COLO829 (cell line): ENCODE data around the gene SYT1.

Experiments used
- DNase-seq: peaks from one replicate; pipeline ENCODE4 v3.0.0; 2012; ENCODE audit warnings: low spot score

SYT1 gene

DNA sequence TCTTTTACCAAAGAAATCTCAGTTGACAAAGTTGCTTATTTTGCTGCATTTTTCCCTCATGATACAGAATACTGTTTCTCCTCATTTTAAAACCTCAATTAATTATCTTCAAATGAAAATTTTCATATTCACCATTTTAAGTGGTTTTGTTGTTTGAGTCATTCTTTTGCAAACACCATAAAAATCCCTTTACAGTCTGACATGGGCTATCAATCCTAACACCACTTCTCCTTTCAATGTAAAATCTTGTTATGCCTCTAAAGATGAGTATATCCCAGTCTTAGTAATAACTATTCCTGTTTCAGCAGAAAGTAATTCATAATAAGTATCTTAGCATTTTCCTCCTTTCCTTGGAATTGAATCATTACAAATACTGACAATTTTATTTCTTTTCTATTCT, 192.2 kb downstream of the SYT1 start:
- DNase-seq, result no peak

DNA sequence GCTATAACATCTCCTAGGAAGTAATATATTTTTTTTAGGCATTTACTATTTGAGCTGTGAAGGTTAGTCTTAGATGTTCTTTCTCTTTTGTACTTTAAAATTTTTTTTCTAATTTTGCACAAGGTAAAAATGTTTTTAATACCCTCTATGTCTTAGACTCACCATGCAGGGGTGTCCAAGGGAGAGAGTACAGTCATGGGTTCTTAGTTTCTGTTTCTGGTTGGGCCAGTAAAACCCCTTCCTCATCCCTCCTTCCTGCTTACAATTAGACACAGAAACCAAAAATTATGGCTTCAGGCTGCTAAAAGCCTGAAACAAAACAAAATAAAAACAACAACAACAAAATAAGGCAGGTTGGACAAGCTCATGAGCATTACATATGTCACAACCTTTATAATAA, 193.0 kb downstream of the SYT1 start:
- DNase-seq, result no peak

DNA sequence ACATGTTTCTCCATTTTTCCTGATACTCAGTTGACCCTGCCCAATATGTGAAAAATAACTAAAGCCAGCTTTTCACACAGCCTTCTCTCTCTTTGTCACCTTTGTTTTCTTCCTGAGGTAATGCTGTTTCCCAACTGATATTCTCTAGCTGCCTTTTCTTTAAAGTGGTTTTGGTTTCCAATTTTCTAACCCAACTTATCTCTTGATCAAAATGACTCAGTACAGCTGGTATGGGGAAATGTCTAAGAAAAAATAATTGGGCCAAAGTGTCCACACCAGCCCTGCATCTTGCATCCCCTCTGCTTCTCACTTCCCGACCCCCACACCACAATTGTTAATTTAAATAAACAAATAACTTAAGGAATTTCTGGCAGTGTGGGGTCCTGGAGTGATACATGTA, 193.8 kb downstream of the SYT1 start:
- DNase-seq, result no peak

DNA sequence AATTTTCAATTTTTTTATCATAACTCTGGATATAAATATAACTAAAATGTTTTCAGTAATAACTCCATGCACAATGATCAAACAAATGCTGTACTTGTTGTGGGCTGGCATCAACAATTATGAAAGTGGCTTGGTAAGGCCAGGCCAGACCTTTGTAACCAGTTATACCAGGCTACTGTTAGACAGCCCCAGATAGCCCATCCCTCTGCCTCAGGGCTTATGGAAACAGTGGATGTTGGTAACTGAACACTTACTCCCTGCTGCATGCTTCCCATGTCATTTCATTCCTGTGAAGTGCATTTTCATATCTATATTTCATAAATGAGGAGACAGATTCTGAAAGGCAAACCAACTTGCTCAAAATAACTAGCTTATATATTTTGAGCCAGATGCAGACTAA, 195.0 kb downstream of the SYT1 start:
- no peak for DNase-seq

DNA sequence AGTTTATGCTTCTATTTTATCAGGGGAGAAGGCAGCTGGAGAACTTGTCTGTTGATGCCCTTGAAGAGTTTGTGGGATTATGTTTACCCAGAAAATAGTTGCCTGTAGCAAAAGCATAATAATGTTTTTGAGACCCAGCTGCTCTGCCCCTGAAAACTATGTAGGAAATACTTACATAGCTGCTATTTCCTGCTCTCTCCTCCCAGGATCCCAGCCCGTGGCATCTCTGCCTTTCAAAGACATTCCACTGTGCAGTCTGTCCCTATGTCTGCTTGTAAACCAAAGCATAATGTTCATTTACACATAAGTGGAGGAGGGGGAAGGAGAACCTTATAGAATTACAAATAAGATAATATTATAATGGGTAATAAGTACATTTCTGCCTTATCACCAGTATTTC, 198.7 kb downstream of the SYT1 start:
- DNase-seq, result no peak

DNA sequence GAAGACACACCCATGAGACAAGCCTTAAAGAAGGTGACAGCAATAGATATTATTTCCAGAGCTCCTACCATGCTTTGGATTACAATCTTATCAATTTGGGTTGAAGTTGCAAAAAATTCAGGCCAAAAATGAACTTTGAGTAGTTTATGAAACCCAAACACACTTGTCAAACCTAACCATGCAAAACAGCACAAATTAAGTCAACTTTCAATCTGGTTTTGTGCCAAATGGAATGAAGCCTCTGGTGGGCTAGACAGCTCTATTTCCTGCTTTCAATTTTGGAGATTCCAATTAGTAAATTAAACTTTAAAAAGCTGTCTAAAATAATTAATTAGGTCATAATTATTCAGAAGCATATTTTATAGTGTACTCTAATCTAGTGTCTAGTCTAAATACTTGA, 203.4 kb downstream of the SYT1 start:
- DNase-seq, result no peak

DNA sequence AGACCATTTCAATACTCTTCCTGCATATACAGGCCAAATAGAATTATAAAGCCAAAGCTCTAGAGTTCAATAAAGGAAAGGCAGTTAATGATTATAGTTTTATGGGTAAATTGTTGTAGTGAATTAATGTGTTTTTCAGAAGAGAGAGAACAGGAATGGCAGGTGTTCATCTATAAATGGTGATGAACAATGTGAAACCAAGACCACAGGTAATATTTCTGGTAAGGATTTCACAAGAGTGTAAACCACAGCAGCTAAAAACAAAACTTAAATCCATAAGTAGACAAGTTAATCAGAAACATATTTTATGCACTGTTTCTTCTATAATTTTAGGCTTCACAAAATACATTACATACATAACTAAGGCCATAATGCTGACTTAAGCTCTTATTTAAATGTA, 204.4 kb downstream of the SYT1 start:
- no peak for DNase-seq

DNA sequence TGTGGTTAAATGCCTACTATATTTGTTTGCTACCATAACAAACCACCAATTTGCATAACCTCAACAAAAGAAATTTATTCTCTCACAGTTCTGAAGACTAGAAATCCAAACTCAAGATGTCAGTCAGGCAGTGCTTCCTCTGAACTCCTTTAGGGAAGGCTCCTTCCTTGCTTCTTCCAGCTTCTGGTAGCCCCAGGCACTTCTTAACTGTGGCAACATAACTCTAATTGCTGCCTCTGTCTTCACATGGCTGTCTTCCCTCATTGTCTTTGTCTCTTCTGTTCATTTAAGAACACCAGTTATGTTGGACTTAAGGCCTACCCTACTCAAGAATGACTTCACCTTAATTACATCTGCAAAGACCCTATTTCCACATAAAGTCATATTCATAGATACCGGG, 206.9 kb downstream of the SYT1 start:
- no peak for DNase-seq

DNA sequence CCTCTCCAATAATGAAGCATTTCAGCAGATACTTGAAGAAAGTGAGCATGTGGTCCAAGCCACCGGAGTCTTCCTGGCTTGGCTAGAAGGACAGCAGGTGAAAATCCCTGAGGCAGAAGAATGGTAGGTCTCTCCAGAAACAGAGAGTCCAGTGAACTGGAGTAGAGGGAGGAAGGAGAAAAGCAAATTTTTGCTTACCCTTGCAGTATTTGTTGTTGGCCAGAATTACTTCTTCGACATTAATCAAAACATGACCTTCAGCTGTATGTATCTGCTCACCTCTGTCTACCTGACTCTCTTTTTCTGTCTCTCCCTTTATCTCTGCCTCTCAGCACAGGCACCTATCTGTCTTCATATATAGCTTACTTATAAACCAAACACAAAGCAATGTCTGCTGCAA, 208.9 kb downstream of the SYT1 start:
- no peak for DNase-seq

DNA sequence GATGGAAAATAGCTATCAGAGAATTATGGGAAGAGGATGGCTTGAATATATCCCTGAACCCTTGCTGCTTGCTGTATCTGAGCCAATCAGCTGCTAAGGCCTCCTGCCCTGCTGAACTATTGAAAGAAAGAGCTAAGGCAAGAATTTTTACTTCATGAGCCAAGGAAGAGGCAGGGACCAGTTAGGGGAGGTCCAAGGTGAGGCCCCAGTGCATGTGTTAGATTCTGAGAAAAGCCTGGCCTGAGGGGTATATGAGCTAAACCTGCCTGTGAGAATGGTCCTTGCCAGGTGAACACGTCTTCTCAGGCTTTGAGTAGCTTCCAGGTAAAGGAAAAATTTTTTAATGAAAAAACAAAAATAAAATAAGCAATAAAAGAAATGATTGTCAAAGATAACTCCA, 218.0 kb downstream of the SYT1 start:
- no peak for DNase-seq

DNA sequence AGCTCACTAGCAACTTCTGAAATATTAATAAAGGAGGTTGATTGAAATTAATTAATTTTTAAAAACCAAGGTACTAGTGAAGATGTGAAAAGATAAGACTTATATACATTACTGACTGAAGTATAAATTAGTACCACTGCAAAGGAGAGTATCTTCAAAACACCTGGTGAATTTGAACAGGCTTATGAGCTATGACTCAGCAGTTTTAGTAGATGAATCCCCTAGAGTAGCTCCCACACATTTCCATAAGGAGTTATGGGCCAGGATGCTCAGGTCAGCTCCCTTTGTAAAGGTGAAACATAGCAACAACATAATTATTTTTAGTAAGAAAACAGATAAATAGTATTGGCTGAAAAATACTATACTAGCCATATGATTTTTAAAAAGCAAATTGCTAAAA, 218.6 kb downstream of the SYT1 start:
- DNase-seq, result no peak

DNA sequence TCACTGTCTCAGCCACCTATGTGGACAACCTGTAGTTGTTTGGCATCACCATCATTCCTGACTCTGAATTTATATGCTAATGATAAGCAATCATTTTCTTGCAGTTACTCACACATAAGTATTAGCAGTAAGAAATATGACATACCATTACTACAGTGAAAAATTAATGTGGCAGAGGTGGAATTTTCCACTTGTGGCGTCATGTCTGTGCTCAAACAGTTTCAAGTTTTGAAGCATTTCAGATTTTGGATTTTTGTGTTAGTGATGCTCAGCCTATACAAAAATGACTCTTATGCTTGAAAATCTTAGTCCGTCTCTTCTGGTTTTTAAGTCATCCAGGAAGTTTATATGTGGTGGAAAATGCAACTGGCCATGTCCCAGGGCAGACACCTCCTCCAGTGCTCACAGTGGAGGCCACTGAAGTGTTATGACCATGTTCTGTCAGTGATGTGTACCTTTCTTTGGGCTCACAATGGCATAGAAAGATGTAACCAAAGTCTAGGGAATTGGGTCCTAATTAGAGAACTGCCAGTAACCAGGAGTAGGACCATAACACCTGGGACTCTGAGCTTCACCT, 220.6 kb downstream of the SYT1 start:
- no peak for DNase-seq

DNA sequence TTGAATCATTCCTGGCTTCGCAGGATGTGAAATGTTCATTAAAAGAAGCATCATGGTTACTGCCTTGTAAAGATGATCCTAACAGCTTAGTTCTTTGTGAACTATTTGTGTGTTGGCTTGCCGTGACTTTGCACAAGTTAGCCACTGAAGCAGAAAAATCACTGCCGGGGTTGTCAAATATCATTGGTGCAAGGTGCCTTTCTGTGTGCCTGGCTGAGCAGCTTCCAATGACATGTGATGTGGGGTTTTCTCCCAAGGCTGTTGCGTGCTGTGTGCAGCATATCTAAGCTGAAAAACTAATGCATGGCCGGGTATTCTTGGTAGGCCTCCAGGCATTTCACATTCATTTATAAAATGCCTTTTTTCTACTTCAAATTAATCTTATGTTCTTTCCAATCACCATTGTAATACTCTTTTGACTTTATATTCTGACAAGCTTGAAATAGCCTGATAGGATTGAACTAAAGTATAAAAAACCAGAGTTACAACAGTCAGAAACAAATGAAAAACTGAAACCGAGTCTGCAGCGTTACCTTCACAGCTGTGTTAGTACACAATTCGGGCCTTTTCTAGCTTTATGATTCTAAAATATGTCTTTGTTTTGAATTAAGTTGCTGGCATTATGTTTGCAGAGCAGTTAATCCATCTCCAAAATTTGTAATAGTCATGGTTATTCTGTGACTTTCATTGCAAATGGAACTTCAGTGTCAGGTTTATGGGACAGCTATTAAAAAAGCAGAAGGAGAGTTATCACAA, 222.1 kb downstream of the SYT1 start:
- DNase-seq, result no peak

DNA sequence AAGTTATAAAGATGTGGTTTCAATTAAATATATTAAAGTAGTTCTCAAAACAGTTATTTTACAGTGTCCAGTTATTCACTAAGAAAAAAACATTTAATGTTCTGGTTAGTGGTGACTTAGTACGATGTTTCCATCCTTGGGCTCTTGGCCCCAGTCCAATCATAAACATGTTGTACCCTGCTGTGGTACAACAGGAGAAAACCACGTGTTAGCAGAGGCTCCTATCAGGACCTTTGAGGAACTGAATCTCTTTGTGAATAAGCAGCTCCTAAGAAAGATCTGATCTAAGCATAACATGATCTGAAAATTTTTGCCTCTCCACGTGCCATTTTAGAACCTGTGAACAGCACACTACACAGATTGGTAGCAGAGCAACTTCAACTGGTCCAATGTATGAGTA, 234.0 kb downstream of the SYT1 start:
- no peak for DNase-seq

DNA sequence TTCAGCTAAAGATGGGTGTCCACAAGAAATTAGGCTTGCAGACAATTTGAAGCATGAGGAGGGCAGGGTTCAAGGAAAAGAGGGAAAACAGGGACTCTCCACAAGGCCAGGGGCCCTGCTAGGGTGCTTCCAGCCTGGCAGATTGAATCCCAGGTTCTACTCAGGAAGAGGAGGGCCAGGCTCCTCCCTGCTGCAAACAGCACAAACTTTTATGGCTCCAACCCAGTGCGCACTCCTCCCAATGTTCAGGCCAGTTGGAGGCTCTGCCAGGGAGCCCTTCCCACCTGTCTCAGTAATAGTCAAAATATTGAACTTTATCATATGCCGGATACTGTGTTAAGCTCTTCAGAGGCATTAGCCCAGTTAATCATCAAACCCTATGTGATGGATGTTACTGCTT, 244.4 kb downstream of the SYT1 start:
- no peak for DNase-seq

DNA sequence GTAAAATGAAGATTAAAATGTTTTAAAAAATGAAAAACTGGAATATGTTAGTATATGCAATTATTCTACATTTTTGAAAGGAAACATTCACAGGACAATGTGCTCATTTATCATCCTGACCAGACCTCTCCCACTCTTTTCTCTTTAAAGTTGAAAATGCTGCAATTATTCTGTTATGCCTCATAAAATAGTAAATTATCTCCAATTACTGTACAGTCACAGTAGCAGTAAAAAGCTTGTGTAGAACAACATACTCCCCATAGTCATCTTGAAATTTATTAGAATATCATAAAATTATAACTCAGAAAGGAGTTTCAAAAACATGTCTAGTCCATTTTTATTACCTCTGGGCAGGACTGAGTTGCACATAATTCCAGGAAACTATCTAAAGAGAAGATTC, 250.3 kb downstream of the SYT1 start:
- no peak for DNase-seq

DNA sequence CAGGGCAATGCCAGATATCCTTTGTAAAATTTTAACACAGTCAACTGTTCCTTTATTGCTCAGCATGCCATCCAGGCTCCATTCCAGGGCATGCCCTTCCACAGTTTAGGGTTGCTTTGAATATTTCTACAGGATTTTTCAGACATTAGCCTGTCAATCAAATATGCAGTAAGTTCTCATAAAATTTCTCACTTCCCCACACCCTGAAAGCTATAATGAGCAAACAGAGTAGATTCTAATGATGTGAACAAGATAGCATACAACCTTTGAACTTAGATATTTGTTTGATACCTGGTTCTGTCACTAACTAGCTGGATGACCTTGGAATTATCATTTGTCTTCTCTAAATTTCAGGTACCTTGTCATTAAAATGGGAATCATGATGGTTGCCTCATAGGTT, 251.2 kb downstream of the SYT1 start:
- no peak for DNase-seq

DNA sequence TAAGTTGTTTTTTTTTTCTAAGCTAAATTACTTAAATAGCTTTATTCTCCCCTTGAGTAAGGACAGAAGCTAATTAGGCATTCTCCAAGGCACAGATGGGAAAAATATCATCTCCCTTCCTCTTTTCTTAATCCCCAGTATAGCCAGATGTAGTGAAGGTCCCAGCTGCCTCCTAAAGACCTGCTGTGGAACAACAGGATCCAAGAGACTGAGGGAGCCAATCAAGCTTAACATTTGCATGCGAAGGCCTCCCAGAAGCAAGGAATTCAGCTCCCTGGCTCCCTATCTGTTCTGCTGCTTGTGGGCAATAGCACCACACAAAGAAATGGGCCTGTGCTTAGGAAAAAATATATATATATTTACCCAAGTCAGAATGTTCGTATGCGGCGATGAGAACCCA, 255.2 kb downstream of the SYT1 start:
- DNase-seq, result no peak

DNA sequence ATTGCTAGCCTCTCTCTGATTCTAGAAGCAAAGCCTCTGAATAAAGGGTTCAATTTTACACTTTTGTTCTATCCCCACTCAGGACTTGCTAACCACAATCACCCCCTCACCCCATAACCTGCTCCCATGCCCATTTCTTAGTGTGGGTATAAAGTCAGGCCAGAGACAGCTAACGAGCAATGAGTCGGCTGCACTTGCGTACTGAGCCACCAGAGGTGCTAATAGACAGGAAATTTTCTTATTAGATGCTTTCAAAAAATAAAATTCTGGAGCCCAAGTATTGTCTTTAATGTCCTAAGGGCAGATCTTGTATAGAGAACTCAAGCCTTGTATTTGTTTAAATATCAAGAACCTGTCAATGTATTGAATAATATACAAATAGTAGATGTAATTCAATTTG, 256.9 kb downstream of the SYT1 start:
- DNase-seq, result peak; percentile 3

DNA sequence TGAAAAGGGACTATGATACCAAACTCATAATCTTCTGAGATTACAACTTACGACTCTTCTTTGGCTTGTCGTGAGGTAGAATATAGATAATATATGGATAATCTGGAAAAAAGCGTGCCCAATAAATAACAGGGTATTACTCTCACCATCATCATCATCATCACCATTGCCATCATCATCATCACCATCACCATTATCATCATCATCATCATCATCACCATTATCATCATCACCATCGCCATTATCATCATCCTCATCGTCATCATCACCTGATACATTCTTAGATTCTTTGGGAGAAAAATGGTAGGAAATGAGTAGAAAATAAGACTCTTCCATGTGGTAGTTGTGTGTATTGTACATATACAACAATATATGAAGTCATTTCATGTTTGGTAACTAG, 259.8 kb downstream of the SYT1 start:
- no peak for DNase-seq

DNA sequence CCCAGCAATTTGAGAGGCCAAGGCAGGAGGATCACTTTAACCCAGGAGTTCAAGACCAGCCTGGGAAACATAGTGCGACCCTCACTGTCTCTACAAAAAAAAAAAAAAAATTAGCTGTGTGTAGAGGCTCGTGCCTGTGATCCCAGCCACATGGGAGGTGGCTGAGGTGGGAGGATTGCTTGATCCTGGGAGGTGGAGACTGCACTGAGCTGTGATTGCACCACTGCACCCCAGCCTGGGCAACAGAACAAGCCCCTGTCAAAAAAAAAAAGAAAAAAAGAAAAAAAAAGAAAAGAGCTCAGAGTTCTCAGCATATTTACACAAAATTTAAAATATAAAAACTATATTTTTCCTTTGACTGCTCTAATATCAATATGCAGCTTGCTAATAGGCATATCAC, 260.8 kb downstream of the SYT1 start:
- DNase-seq, result no peak

DNA sequence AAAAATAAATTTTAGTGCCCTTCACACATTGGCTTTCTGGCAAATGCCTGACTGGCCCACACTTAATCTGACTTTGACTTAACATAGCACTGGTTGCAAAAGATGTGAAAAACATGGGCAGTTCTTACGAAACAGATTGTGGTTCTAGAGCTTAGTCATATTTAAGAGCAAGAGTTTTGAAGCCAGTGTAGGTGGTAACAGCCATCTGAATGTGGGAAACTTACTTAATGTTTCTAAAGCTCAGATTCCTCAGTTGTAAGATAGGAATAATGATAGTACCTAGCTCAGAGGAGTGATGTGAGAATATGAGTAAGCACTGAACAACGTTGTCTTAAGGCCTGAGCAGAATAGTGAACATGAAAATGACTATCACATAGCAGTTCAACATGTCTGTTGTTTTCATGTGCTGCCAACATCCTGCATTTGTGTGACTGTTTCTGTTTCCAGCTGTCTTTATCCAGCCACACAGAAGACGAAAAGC, 262.7 kb downstream of the SYT1 start:
- DNase-seq, result peak; percentile 57

DNA sequence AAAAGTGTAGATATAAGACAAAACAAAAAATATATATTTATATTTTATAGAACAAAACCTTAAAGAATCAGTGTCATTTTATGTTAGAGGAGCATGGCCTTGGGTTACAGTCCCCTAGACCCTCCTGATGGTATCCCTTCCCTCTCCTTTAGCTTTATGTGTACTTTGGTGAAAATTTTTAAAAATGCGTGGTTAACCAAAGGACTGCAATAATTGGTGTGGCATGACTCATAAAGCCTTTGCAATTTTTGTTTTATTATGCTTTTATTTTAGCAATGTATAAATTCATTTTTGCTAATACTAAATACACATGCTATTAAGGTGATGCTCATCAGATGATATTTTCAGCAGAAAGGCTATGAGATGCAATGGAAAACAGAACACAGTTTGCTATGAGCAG, 264.4 kb downstream of the SYT1 start:
- no peak for DNase-seq

DNA sequence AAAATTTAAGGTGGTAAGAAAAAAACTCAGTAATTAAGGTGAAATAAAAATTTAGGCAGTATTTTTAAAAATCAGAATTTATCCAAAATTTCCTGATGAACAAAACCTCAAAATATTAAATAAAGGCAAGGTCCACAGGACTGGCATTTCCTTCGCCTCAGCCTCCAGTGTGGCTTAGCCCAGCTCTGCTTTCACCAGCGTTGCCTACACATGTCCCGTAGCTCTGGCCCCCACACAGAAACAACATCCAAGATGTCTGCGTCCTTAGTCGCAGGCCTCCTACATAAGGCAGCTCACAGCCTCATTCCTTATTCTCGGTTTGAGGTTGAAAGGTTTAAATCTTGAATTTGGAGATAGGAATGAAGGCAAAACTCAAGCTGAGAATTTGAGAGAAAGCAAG, 274.3 kb downstream of the SYT1 start:
- DNase-seq, result no peak
